WTC11 (cell line): Measurements from ENCODE around the gene CELSR2. TPM values are rescaled to one million over a fixed set of nuclear protein-coding genes. Genes with fewer than 3 reads are reported as not detected.

ENCODE experiments used
- ATAC-seq: fragments of 200-7000 bp; cut with Tn5 transposase; 2 replicates; pipeline ENCODE4 v1.10.0; 2021; ENCODE audit warnings: mild to moderate bottlenecking, moderate library complexity
- CTCF ChIA-PET: fragments of 300-600 bp; sonication (Branson Sonifier 250); formaldehyde crosslinking; loops from one replicate; lab custom pipeline; 2021; ENCODE audit warnings: antibody characterized with exemption; lab: Charles Lee
- POLR2A ChIA-PET: fragments of 350-600 bp; sonication (Branson Sonifier 250); formaldehyde crosslinking; loops from one replicate; lab custom pipeline; 2021; ENCODE audit warnings: antibody characterized with exemption; lab: Charles Lee
- DNase-seq: peaks from one replicate; pipeline ENCODE4 v3.0.0; 2021; ENCODE audit warnings: low spot score
- H3K27ac Mint-ChIP-seq: 2 replicates; pipeline ENCODE4 v1.8.0; 2021; ENCODE audit warnings: mixed read lengths
- H3K27me3 Mint-ChIP-seq: 2 replicates; pipeline ENCODE4 v1.8.0; 2021; ENCODE audit warnings: low read depth, mild to moderate bottlenecking, moderate library complexity, mixed read lengths
- H3K36me3 Mint-ChIP-seq: 2 replicates; pipeline ENCODE4 v1.8.0; 2021; ENCODE audit warnings: mixed read lengths
- H3K4me1 Mint-ChIP-seq: 2 replicates; pipeline ENCODE4 v1.8.0; 2022; ENCODE audit warnings: mixed read lengths
- H3K4me3 Mint-ChIP-seq: 2 replicates; pipeline ENCODE4 v1.8.0; 2021; ENCODE audit warnings: mild to moderate bottlenecking, moderate library complexity, mixed read lengths
- H3K9me3 Mint-ChIP-seq: 2 replicates; pipeline ENCODE4 v1.8.0; 2021; ENCODE audit warnings: mixed read lengths
- AR ChIP-seq: fragments of 250-450 bp; sonication (Bioruptor Pico); IDR thresholded peaks from 2 replicates; pipeline ENCODE4 v1.9.0; 2021; ENCODE audit warnings: mild to moderate bottlenecking
- ARID4B ChIP-seq: sonication (generic); formaldehyde crosslinking; IDR thresholded peaks from 2 replicates; pipeline ENCODE4 v1.8.0; 2023; ENCODE audit warnings: missing genetic modification reagents, mild to moderate bottlenecking, borderline replicate concordance
- ATF6 ChIP-seq: sonication (generic); formaldehyde crosslinking; IDR thresholded peaks from 2 replicates; pipeline ENCODE4 v1.8.1; 2023; ENCODE audit warnings: mild to moderate bottlenecking, missing genetic modification reagents
- ETV6 ChIP-seq: sonication (generic); formaldehyde crosslinking; IDR thresholded peaks from 2 replicates; pipeline ENCODE4 v1.8.1; 2022; ENCODE audit warnings: mild to moderate bottlenecking, missing genetic modification reagents
- HMGXB4 ChIP-seq: sonication (generic); formaldehyde crosslinking; IDR thresholded peaks from 2 replicates; pipeline ENCODE4 v1.8.1; 2023; ENCODE audit warnings: mild to moderate bottlenecking, moderate library complexity, missing genetic modification reagents
- JAZF1 ChIP-seq: fragments of 250-450 bp; sonication (Bioruptor Pico); IDR thresholded peaks from 2 replicates; pipeline ENCODE4 v1.9.0; 2021; ENCODE audit warnings: moderate library complexity, mild to moderate bottlenecking, inconsistent platforms
- MLX ChIP-seq: sonication (generic); formaldehyde crosslinking; IDR thresholded peaks from 2 replicates; pipeline ENCODE4 v1.8.1; 2023; ENCODE audit warnings: mild to moderate bottlenecking, missing genetic modification reagents, moderate library complexity
- NFYB ChIP-seq: sonication (generic); formaldehyde crosslinking; conservative IDR thresholded peaks from 2 replicates; pipeline ENCODE4 v1.8.0; 2022; ENCODE audit warnings: low read depth, missing genetic modification reagents
- NR1H2 ChIP-seq: sonication (generic); formaldehyde crosslinking; IDR thresholded peaks from 2 replicates; pipeline ENCODE4 v1.9.0; 2021; ENCODE audit warnings: mild to moderate bottlenecking, moderate library complexity, missing genetic modification reagents
- PRRX2 ChIP-seq: fragments of 250-450 bp; sonication (Bioruptor Pico); IDR thresholded peaks from 2 replicates; pipeline ENCODE4 v1.8.0; 2021; ENCODE audit warnings: mild to moderate bottlenecking
- USF1 ChIP-seq: sonication (generic); formaldehyde crosslinking; IDR thresholded peaks from 2 replicates; pipeline ENCODE4 v1.8.0; 2022; ENCODE audit warnings: mild to moderate bottlenecking, missing genetic modification reagents
- ZNF219 ChIP-seq: sonication (generic); formaldehyde crosslinking; IDR thresholded peaks from 2 replicates; pipeline ENCODE4 v1.8.0; 2023; ENCODE audit warnings: missing genetic modification reagents, mild to moderate bottlenecking, borderline replicate concordance
- total RNA-seq: library from RNA; stranded (reverse); gene quantifications from 3 replicates; pipeline ENCODE4 v1.2.3, GENCODE V29; 2021

The CELSR2 gene
- total RNA-seq, 1 experiment from 2014 or later = 31.3 TPM

GRCh38 chr1:109225711-109226445 lies 23.5 kb upstream of the CELSR2 start (continued):
- TF ChIP-seq HMGXB4 (CRISPR knock-in tag) = no peak

- ATAC-seq = no peak
- Mint-ChIP-seq H3K9me3 (no peaks in the 10 kb centered on the region), H3K4me3 (no peak overlapping the region), H3K4me1 (peaks cover 64% of the 10 kb centered on the region), H3K36me3 (peaks cover 23% of the 10 kb centered on the region), H3K27me3 (no peaks in the 10 kb centered on the region), H3K27ac (peak overlapping the region; percentile 13)
- ChIA-PET CTCF (interaction anchor here (1.0 kb wide), 2 partner anchors 11 to 37 kb away, joined by 4 to 5 read pairs; no protein-coding TSS in a partner anchor), POLR2A (no interaction called here)
- no peak for DNase-seq
- TF ChIP-seq ATF6 (CRISPR knock-in tag) (no peak), PRRX2 (CRISPR knock-in tag) (no peak), USF1 (CRISPR knock-in tag) (no peak), ARID4B (CRISPR knock-in tag) (no peak), AR (CRISPR knock-in tag) (no peak), MLX (CRISPR knock-in tag) (no peak), ETV6 (CRISPR knock-in tag) (no peak), JAZF1 (CRISPR knock-in tag) (no peak), NFYB (CRISPR knock-in tag) (no peak), NR1H2 (CRISPR knock-in tag) (no peak), ZNF219 (CRISPR knock-in tag) (no peak)
Observed at GRCh38 chr1:109228167-109228566, 21.2 kb upstream of the CELSR2 start.
